HG03103 (cell line): ENCODE results near the gene LRRC45.
A peak's percentile ranks its signal among the peaks of the same experiment; 100 is the strongest.

Experiments
- ATAC-seq: cut with Tn5 transposase; IDR thresholded peaks from one replicate; pipeline ENCODE4 v1.9.1; 2021; ENCODE audit warnings: low read depth; ENCODE audit not compliant: unreplicated experiment

The LRRC45 gene

GRCh38 chr17:82049106-82049505 lies 26.0 kb downstream of the LRRC45 start:
- no peak for ATAC-seq

GRCh38 chr17:82049521-82049971 lies 26.4 kb downstream of the LRRC45 start:
- ATAC-seq = no peak

- no peak for ATAC-seq
These were observed 27.2 kb downstream of the LRRC45 start for GRCh38 chr17:82050152-82050760.

- no peak for ATAC-seq
These were observed 27.9 kb downstream of the LRRC45 start for GRCh38 chr17:82050761-82051641.

GRCh38 chr17:82051776-82052637 lies 28.9 kb downstream of the LRRC45 start, which contains the start of the genes GPS1 and RFNG:
Gene GPS1, plus strand, starts transcription at chr17:82051898. Its CDS starts 34 bp downstream, at chr17:82051932.
Gene RFNG, minus strand, starts transcription at chr17:82051811. Its CDS starts 45 bp downstream, at chr17:82051766.
- peak; percentile 52 for ATAC-seq

GRCh38 chr17:82052638-82053059 lies 29.5 kb downstream of the LRRC45 start:
- no peak for ATAC-seq

GRCh38 chr17:82053130-82053529 lies 30.0 kb downstream of the LRRC45 start:
- no peak for ATAC-seq

- no peak for ATAC-seq
These were observed 30.6 kb downstream of the LRRC45 start for GRCh38 chr17:82053556-82054263.

GRCh38 chr17:82054351-82055022 lies 31.4 kb downstream of the LRRC45 start:
- ATAC-seq = no peak

GRCh38 chr17:82055023-82055964 lies 32.2 kb downstream of the LRRC45 start:
- ATAC-seq = no peak

GRCh38 chr17:82055965-82056728 lies 33.0 kb downstream of the LRRC45 start:
- ATAC-seq = no peak

GRCh38 chr17:82056729-82057621 lies 33.9 kb downstream of the LRRC45 start:
- no peak for ATAC-seq

- ATAC-seq = no peak
These were observed 35.2 kb downstream of the LRRC45 start for GRCh38 chr17:82058230-82058854.

- no peak for ATAC-seq
These were observed 35.7 kb downstream of the LRRC45 start for GRCh38 chr17:82058855-82059249.

- no peak for ATAC-seq
These were observed 36.3 kb downstream of the LRRC45 start for GRCh38 chr17:82059272-82060000.

GRCh38 chr17:82060001-82060380 lies 36.9 kb downstream of the LRRC45 start:
- no peak for ATAC-seq
